Measurements from ENCODE around the gene ATRX.

DNA sequence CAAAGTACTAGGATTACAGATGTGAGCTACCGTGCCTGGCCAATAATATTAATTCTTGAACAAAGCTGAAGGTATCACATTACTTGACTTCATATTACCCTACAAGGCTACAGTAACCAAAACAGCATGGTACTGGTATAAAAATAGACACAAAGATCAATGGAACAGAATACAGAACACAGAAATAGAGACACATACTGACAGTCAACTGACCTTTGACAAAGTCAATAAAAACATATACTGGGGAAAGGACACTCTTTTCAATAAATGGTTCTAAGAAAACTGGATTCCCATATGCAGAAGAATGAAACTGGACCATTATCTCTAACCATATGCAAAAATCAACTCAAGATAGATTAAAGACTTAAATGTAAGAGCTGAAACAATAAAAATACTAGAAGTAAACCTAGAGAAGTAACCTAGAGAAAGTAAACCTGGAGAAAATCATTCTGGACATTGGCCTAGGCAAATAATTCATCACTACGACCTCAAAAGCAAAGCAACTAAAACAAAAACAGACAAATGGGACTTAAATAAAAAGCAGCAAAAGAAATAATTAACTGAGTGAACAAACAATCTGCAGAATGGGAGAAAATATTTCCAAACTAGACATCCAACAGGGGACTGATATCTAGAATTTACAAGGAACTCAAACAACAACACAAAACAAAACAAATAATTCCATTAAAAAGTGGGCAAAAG lies 182.2 kb downstream of the ATRX start:
- TF ChIP-seq POLR2AphosphoS5 (IDR thresholded peaks at IDR 0.05; ENCODE audit: low read depth, low read length) (no peak), TAF1 (IDR thresholded peaks at IDR 0.05; ENCODE audit: borderline replicate concordance, insufficient read depth, low read length) (no peak), SIN3A (IDR thresholded peaks at IDR 0.05; ENCODE audit: borderline replicate concordance, insufficient read depth, low read length) (no peak)
- TF ChIP-seq, protein P1, sequence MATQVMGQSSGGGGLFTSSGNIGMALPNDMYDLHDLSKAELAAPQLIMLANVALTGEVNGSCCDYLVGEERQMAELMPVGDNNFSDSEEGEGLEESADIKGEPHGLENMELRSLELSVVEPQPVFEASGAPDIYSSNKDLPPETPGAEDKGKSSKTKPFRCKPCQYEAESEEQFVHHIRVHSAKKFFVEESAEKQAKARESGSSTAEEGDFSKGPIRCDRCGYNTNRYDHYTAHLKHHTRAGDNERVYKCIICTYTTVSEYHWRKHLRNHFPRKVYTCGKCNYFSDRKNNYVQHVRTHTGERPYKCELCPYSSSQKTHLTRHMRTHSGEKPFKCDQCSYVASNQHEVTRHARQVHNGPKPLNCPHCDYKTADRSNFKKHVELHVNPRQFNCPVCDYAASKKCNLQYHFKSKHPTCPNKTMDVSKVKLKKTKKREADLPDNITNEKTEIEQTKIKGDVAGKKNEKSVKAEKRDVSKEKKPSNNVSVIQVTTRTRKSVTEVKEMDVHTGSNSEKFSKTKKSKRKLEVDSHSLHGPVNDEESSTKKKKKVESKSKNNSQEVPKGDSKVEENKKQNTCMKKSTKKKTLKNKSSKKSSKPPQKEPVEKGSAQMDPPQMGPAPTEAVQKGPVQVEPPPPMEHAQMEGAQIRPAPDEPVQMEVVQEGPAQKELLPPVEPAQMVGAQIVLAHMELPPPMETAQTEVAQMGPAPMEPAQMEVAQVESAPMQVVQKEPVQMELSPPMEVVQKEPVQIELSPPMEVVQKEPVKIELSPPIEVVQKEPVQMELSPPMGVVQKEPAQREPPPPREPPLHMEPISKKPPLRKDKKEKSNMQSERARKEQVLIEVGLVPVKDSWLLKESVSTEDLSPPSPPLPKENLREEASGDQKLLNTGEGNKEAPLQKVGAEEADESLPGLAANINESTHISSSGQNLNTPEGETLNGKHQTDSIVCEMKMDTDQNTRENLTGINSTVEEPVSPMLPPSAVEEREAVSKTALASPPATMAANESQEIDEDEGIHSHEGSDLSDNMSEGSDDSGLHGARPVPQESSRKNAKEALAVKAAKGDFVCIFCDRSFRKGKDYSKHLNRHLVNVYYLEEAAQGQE (IDR thresholded peaks at IDR 0.05; ENCODE audit: insufficient read depth in 1 of 2, low read depth in 2 of 2, low read length in 2 of 2) = no peak

Data from PFSK-1 (cell line).